ENCODE measurements around the gene SIRT1.
"Not testable (repeated sequence)": the region's sequence is repeated elsewhere in the genome, so short reads cannot be mapped to it uniquely, and the experiment has no call there.

SIRT1 gene

GRCh38 chr10:67884313-67884841, at the start of gene SIRT1:
Gene SIRT1 (plus strand): TSS chr10:67884656. CDS start chr10:67884722, 66 bp downstream.
- peak; percentile 95 to 97 for DNase-seq

DNA sequence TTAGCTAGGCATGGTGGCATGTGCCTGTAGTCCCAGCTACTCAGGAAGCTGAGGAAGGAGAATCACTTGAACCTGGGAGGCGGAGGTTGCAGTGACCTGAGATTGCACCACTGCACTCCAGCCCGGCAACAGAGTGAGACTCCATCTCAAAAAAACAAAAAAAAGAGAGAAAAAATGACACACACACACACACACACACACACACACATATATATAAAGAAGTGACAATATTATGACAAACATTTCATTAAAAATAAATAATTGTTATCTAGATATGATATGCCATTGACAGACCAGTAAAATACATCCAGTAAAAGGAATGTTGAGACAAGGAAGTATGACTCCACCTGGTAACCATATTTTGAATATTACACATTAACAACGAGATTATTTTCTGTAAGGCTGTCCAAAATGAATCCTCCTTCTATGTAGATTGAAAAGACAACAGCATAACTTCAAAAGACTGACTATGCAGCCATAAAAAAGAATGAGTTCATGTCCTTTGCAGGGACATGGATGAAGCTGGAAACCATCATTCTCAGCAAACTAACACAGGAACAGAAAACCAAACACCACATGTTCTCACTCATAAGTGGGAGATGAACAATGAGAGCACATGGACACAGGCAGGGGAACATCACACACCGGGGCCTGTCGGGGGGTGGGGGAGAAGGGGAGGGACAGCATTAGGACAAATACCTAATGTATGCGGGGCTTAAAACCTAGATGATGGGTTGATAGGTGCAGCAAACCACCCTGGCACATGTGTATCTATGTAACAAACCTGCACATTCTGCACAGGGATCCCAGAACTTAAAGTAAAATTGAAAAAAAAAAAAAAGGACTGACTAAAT, 48.7 kb upstream of the SIRT1 start:
- not testable (repeated sequence) for DNase-seq

- DNase-seq, result no peak
Measured at GRCh38 chr10:67836488-67836887, 48.0 kb upstream of the SIRT1 start.

- DNase-seq, result no peak
Measured at GRCh38 chr10:67836972-67837371, 47.5 kb upstream of the SIRT1 start.

DNA sequence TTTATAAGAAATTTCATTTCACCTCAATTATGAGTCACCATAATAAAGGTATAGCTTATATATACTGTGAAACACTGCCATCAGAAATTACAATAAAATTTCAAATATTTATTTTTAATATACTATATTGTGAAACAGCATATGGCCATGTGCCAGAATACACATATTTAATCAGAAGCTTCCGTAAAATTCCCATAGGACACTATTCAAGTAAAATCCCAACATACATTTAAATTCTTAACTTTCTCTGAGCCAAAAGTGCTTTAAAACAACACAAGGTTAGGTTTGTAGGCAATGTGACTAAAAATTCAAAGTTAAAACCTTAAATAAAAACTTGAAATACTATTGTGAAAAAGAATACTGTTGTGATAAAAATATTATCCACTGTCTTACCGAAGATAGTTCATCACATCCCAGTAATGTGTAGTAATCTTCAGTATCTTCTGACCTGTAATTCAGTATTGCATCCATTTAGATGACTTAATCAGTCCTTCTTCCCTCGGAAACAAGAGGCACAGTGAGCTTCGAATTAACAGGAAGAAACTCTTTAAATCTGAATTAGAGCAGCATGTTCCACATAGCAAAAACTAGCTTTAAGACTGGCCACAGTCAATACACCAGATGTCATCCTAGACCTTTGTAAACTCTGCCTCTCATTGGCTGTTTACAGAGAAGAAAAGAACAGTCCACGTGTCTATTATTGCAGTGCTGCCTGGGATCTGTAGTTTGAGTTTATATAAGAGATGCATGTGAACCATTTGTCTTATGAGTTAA, 46.7 kb upstream of the SIRT1 start, which contains the start of gene DNAJC12:
TSS of gene DNAJC12 (minus strand) at position 648 of the 774 bp plus-strand sequence. CDS start at position 471, 177 bp downstream.
- no peak for DNase-seq

- not testable (repeated sequence) for DNase-seq
Measured at GRCh38 chr10:67839511-67839910, 44.9 kb upstream of the SIRT1 start.

DNA sequence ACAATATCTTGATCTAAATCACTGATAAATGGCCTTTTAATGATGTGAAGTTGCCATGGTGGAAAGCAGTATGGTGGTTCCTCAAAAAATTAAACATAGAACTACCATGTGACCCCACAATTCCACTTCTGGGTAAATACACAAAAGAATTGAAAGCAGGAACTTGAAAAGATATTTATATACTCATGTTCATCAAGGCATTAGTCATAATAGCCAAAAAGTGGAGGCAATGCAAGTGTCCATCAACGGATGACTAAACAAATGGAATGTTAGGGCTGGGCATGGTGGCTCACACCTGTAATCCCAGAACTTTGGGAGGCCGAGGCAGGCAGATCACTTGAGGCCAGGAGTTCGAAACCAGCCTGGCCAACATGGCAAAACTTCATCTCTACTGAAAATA, 44.5 kb upstream of the SIRT1 start:
- DNase-seq, result no peak

DNA sequence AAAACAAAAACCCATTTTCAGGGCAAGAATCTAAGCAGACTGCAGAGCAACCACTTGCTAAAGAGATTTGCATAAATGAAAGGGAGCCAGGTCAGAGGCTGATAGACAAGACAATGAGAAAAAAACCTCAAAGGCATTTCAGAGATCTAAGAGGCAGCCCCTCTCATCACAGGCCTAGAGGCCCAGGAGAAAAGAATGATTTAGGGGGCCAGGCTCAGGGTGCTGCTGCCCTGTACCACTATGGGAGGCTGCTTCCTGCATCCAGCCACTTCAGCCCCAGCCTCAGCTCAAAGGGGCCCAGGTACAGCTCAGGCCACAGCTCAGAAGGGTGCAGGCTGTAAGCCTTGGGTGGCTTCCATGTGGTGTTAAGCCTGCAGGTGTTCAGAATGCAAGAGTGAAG, 42.7 kb upstream of the SIRT1 start:
- DNase-seq, result no peak

DNA sequence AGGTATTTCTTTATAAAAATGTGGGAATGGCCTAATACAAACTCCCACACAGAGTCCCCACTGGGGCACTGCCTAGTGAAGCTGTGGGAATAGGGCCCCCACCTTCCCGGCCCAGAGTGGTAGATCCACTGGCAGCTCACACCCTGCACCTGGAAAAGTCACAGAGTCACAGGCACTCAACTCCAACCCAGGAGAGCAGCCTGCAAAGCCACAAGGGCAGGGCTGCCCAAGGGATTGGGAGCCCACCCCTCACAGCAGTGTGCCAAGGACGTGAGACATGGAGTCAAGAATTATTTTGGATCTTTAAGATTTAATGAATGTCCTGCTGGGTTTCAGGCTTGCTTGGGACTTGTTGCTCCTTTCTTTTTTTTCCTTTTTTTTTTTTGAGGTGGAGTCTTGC, 41.2 kb upstream of the SIRT1 start:
- DNase-seq, result no peak

DNA sequence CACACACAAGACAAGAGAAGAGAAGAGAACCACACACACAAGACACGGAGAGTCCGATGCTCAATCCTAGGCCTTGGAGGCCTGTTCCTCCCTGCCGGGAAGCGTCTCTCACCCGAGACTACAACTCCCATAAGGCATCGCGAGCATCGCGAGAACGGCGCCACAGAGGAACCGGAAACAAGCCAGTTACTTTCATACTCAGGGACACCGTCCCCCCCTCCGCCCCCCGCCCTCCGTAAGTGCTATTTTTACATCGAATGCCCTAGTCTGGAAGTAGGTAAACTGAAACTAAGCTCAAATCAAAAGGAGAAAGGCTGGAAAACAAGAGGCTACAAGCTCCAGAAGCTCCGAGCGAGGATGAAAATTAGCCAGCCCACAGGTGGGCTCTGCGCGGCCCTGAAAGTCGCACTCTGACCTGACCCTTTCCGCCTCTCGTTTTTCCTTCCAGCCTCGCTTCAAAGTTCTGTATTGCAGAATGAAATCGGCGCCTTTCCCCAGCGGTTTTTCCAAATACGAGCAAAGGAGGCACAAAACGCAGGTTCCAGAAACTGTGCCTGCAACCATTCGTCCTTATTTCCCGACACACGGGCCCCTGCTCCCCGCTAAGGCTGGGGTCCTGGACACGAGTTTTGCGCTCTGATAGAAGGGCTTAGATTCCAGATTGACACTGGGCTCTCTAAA, 35.0 kb upstream of the SIRT1 start:
- DNase-seq, result peak; percentile 90 to 96

GRCh38 chr10:67851186-67851585, 33.3 kb upstream of the SIRT1 start:
- DNase-seq, result no peak

DNA sequence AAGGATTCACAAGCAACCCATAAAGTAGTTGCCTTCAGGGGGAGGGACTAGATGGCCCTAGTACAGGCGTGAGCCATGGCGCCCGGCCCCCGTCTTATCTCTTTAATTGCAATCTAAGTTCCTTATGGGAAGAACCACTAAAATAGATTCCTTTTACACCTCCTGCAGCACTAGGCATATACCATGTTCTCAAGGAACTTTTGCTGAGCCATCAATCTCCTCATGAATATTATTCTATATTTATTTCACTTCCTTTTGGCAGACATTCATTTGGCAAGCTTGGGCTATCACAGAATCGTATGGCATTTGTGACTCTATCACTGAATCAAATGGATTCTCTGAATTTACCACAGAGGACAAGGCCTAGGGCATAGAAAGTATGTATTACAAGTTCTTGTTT, 31.7 kb upstream of the SIRT1 start:
- DNase-seq, result no peak

DNA sequence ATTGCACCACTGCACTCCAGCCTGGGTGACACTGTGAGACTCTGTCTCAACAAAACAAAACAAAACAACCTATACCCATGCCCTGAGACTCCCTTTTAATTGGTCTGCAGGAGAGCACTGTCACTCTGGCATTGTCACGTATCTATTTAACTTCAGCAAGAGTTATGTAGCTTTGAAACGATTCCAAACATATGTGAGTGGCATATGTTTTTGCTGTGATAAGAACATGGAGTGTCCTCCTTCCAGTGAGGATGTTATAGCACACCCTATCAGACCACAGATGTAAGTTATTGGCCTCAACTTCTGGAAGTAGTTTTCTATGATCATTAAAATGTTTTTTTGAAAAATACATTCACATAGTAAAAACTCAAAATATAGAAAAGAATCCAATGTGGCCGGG, 30.9 kb upstream of the SIRT1 start:
- no peak for DNase-seq

DNA sequence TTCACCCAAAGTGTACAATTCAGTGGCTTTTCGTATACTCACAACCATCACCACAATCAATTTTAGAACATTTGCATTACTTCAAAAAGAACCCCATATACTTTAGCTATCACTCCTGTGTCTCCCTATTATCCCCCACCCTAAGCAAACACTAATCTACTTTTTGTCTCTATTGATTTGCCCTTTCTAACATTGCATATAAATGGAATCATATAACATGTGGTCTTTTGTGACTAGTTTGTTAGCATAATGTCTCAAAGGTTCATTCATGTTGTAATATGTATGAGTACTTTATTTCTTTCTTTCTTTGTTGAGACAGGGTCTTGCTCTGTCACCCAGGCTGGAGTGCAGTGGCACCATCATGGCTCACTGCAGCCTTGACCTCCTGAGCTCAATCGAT, 25.5 kb upstream of the SIRT1 start:
- no peak for DNase-seq

DNA sequence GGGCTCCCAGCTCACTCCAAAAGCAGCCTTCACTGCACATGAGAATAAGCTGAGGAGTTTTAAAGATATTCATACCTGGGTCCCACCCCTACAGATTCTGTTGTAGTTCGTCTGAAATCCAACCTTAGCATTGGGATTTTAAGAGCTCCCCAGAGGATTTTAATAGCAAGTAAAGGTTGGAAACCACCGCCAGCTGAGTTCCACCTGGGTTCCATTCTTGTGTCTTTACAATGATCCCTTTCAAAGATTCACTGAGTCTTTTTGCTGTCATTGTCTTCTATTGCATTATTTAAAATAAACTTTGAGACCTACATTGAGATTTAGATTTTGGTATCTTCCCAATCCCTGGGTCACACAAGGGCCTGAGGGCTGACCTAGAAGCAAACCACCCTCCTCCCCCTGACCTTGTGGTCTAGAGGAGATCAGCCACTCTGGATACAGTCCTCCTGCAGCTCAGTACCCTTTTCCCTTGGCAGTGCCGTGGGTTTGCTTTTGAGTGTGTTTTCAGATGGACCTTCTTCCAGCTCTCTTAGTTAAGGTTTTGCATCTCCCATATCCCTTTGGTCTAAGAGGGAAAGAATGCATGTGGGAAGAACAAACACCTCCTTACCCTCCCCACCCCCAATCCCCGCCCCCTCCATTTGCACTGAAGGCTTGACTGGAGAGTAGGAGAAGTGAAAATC, 22.6 kb upstream of the SIRT1 start:
- no peak for DNase-seq

- DNase-seq, result no peak
Measured at GRCh38 chr10:67863094-67863493, 21.4 kb upstream of the SIRT1 start.

DNA sequence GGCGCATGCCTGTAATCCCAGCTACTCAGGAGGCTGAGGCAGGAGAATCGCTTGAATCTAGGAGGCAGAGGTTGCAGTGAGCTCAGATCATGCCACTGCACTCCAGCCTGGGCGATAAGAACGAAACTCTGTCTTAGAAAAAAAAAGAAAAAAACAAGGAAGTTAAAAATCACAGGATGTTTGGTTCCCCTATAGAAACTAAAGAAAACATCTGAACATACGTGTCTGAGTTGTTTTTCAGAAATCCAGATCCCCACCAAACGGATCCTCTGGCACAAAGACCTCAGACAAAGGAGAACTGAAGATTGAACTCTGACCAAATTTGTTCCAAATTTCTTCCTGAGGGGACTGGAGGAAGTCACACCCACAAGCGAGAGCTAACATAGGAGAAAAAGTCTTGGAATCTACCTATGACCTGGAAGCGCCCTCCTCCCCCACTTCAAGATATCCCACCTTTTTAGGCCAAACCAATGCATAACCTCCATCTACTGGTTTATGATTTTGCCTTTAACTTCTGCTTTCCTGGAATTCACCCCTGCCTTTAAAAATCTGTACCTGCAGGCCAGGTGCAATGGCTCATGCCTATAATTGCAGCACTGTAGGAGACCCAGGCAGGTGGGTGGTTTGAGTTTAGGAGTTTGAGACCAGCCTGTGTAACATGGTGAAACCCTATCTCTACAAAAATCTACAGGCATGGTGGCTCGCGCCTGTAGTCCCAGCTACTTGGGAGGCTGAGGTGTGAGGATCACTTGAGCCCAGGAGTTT, 19.7 kb upstream of the SIRT1 start:
- no peak for DNase-seq

DNA sequence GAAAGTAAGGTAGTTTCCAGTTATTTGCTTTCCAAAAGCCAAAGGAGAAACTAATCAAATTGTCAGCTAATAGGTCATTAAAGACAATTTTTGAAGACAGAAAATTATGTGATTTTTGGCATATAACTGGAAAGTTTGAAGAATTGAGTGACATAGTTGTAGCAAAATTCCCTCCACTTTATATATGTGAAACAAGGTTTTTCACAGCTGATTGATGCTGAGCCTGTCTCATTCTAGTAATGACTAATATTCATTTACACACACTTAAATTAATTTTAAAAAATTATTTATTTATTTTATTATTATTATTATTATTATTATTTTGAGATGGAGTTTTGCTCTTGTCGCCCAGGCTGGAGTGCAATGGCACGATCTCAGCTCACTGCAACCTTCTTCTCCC, 16.3 kb upstream of the SIRT1 start:
- DNase-seq, result no peak

- no peak for DNase-seq
Measured at GRCh38 chr10:67869996-67870395, 14.5 kb upstream of the SIRT1 start.

DNA sequence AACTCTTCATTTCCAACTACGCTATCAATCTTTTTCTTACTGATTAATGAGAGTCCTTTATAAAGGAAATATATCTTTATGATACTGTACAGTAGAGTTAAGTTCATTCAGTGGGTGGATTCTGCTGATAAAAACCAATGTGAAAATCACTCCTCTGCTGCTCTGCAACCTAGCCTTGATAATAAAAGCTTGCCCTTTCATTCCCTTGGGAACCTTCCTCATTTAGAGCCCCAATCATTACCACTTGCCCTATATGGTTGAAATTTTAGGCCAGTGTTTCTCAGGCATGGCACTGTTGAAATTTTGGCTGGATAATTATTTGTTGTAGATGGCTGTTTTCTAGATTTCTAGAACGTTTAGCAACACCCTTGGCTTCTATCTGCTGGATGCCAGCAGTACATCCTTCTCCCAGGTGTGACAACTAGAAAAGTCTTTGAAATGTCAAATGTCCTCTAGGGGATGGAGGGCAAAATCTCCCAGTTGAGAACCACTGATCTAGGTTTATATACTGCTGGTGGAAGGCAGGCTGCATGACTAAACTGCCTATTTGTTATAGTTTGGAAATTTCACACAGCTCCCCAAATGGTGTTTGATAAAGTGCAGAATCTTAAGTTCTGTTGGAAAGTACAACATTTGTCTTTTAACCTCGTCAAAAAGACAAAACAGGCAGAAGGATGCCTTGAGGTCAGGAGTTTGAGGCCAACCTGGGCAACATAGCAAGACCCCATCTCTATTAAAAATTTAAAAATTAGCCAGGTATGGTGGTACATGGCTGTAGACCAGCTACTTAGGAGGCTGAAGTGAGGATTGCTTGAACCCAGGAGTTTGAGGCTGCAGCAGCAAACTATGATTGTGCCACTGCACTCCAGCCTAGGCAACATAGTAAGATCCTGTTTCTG, 8.9 kb upstream of the SIRT1 start:
- no peak for DNase-seq

GRCh38 chr10:67877421-67877820, 7.0 kb upstream of the SIRT1 start:
- not testable (repeated sequence) for DNase-seq
